HCT116 (cell line): ENCODE measurements around the gene SPIN1. TPM values are rescaled to one million over a fixed set of nuclear protein-coding genes. Genes with fewer than 3 reads are reported as not detected.

Experiments used
- ATAC-seq: fragments of 200-7000 bp; cut with Tn5 transposase; 2 replicates; pipeline ENCODE4 v1.9.1; 2020; ENCODE audit warnings: mild to moderate bottlenecking, moderate library complexity
- BruUV-seq: library from RNA; stranded (reverse); fragments of 400-500 nt; replicated peaks from 2 replicates; lab custom pipeline; 2021; lab: Mats Ljungman, UMichigan
- CTCF ChIA-PET: fragments of 300-600 bp; sonication (Branson Sonifier 250); formaldehyde crosslinking; loops from one replicate; lab custom pipeline; 2021; ENCODE audit warnings: antibody characterized with exemption; lab: Charles Lee
- POLR2A ChIA-PET: fragments of 300-600, 350-600 bp; sonication (Branson Sonifier 250); formaldehyde crosslinking; loops from one replicate; lab custom pipeline; 2021; ENCODE audit warnings: antibody characterized with exemption; lab: Charles Lee
- RAD21 ChIA-PET, 2 experiments: fragments of 300-600 bp; sonication (Branson Sonifier 250); formaldehyde crosslinking; loops; one replicate each; lab custom pipeline; 2023; ENCODE audit warnings: low total read pairs in 2 of 2; ENCODE audit not compliant: uncharacterized antibody in 2 of 2, unreplicated experiment in 2 of 2, low non-redundant PET in 1 of 2; lab: Charles Lee
- DNase-seq: peaks from one replicate; pipeline ENCODE4 v3.0.0-alpha.2; 2010; ENCODE audit warnings: low read depth, low spot score
- H2AFZ ChIP-seq: fragments of 200-600 bp; shearing (Covaris generic), sonication (generic); 2 replicates; pipeline ENCODE4 v1.6.1; 2017; ENCODE audit warnings: low read depth, mixed run types, mixed read lengths, antibody characterized with exemption, low read length; ENCODE audit not compliant: poor library complexity, severe bottlenecking
- H3K27ac ChIP-seq: 2 replicates; pipeline ENCODE4 v1.5.1; 2012; ENCODE audit warnings: low read depth, low read length
- H3K27me3 ChIP-seq: fragments of 200-600 bp; sonication (generic); 2 replicates; pipeline ENCODE4 v1.6.1; 2016; ENCODE audit warnings: mixed run types, low read length, mixed read lengths; ENCODE audit not compliant: insufficient read depth
- H3K36me3 ChIP-seq, 2 experiments: fragments of 200-500 bp in 1 of 2; fragments of 200-600 bp in 1 of 2; sonication (Bioruptor generic) in 1 of 2; sonication (generic) in 1 of 2; 2 replicates each; pipeline versions ENCODE4 v1.5.1 to v1.6.1; 2014 to 2016; ENCODE audit warnings: low read length in 2 of 2, inconsistent platforms in 1 of 2, mixed read lengths in 1 of 2, mixed run types in 1 of 2; ENCODE audit not compliant: insufficient read depth in 2 of 2, control insufficient read depth in 1 of 2
- H3K4me1 ChIP-seq, 2 experiments: fragments of 200-600 bp in 1 of 2; sonication (generic) in 1 of 2; 2 replicates each; pipeline versions ENCODE4 v1.5.1 to v1.6.1; 2012 to 2017; ENCODE audit warnings: low read length in 2 of 2, inconsistent platforms in 1 of 2, mild to moderate bottlenecking in 1 of 2, mixed read lengths in 1 of 2, mixed run types in 1 of 2, moderate library complexity in 1 of 2; ENCODE audit not compliant: insufficient read depth in 2 of 2, control insufficient read depth in 1 of 2
- H3K4me2 ChIP-seq: fragments of 200-600 bp; sonication (generic); 2 replicates; pipeline ENCODE4 v1.6.1; 2017; ENCODE audit warnings: mixed run types, low read length, mixed read lengths
- H3K4me3 ChIP-seq, 2 experiments: fragments of 200-600 bp in 1 of 2; sonication (generic) in 1 of 2; replicated peaks in 1 of 2; 2 replicates each; pipeline ENCODE4 v1.5.1; 2011 to 2016; ENCODE audit warnings: low read length in 2 of 2, control low read depth in 1 of 2, low read depth in 1 of 2, mild to moderate bottlenecking in 1 of 2, mixed read lengths in 1 of 2, mixed run types in 1 of 2
- H3K79me2 ChIP-seq: fragments of 200-600 bp; sonication (generic); 2 replicates; pipeline ENCODE4 v1.6.1; 2017; ENCODE audit warnings: mild to moderate bottlenecking, mixed run types, low read length, moderate library complexity, mixed read lengths; ENCODE audit not compliant: insufficient read depth
- H3K9ac ChIP-seq: fragments of 200-600 bp; sonication (generic); 2 replicates; pipeline ENCODE4 v1.6.1; 2016; ENCODE audit warnings: low read length, mixed read lengths
- H3K9me2 ChIP-seq: fragments of 200-600 bp; sonication (generic), shearing (Covaris generic); 2 replicates; pipeline ENCODE4 v1.6.1; 2017; ENCODE audit warnings: mixed run types, mild to moderate bottlenecking, moderate library complexity; ENCODE audit not compliant: insufficient read depth
- H3K9me3 ChIP-seq, 2 experiments: fragments of 200-500 bp in 1 of 2; fragments of 200-600 bp in 1 of 2; sonication (Bioruptor generic) in 1 of 2; sonication (generic) in 1 of 2; 2 replicates each; pipeline ENCODE4 v1.6.1; 2014 to 2017; ENCODE audit warnings: low read length in 2 of 2, mixed read lengths in 2 of 2, inconsistent platforms in 1 of 2, low read depth in 1 of 2, mild to moderate bottlenecking in 1 of 2, mixed run types in 1 of 2, moderate library complexity in 1 of 2; ENCODE audit not compliant: control insufficient read depth in 1 of 2, insufficient read depth in 1 of 2
- H4K20me1 ChIP-seq: fragments of 200-600 bp; sonication (generic), shearing (Covaris generic); 2 replicates; pipeline ENCODE4 v1.6.1; 2017; ENCODE audit warnings: mixed run types, mild to moderate bottlenecking, moderate library complexity; ENCODE audit not compliant: insufficient read depth
- CEBPB ChIP-seq: IDR thresholded peaks from 2 replicates; pipeline ENCODE4 v1.6.1; 2012; ENCODE audit warnings: low read depth
- ELF1 ChIP-seq: IDR thresholded peaks from 2 replicates; pipeline ENCODE4 v1.6.1; 2012; ENCODE audit warnings: low read depth, borderline replicate concordance
- EZH2 ChIP-seq: fragments of 200-600 bp; sonication (generic); IDR thresholded peaks from 2 replicates; pipeline ENCODE4 v1.6.1; 2017; ENCODE audit warnings: antibody characterized with exemption, mixed run types
- JUND ChIP-seq: IDR thresholded peaks from 2 replicates; pipeline ENCODE4 v1.6.1; 2012
- MAX ChIP-seq: IDR thresholded peaks from 2 replicates; pipeline ENCODE4 v1.6.1; 2012
- POLR2A ChIP-seq: IDR thresholded peaks from 2 replicates; pipeline ENCODE4 v1.7.0; 2011; ENCODE audit warnings: borderline replicate concordance; ENCODE audit not compliant: insufficient read depth, insufficient read length; ENCODE audit errors: extremely low read depth
- POLR2AphosphoS5 ChIP-seq: IDR thresholded peaks from 2 replicates; pipeline ENCODE4 v1.6.1; 2011; ENCODE audit warnings: mild to moderate bottlenecking, low read depth, low read length, moderate library complexity
- RAD21 ChIP-seq: IDR thresholded peaks from 2 replicates; pipeline ENCODE4 v1.6.1; 2012; ENCODE audit warnings: low read depth, mild to moderate bottlenecking
- REST ChIP-seq: IDR thresholded peaks from 2 replicates; pipeline ENCODE4 v1.6.1; 2012; ENCODE audit warnings: low read depth
- SIN3A ChIP-seq: IDR thresholded peaks from 2 replicates; pipeline ENCODE4 v1.6.1; 2012; ENCODE audit warnings: low read depth
- SP1 ChIP-seq: IDR thresholded peaks from 2 replicates; pipeline ENCODE4 v1.6.1; 2012; ENCODE audit warnings: low read depth
- SRF ChIP-seq: IDR thresholded peaks from 2 replicates; pipeline ENCODE4 v1.6.1; 2012; ENCODE audit warnings: low read depth
- TCF7L2 ChIP-seq: IDR thresholded peaks from 2 replicates; pipeline ENCODE4 v1.7.0; 2011; ENCODE audit warnings: borderline replicate concordance, inconsistent platforms; ENCODE audit not compliant: insufficient read depth, insufficient read length; ENCODE audit errors: extremely low read depth
- YY1 ChIP-seq: IDR thresholded peaks from 2 replicates; pipeline ENCODE4 v1.6.1; 2011; ENCODE audit warnings: low read length, low read depth, moderate library complexity, mild to moderate bottlenecking; ENCODE audit not compliant: insufficient replicate concordance; ENCODE audit errors: extremely low read depth
- ZFX ChIP-seq: fragments of 450-650 bp; IDR thresholded peaks from 2 replicates; pipeline ENCODE4 v1.6.1; 2017
- ZNF274 ChIP-seq: fragments of 200-500 bp; sonication (Bioruptor generic); IDR thresholded peaks from 2 replicates; pipeline ENCODE4 v1.6.1; 2014; ENCODE audit warnings: mild to moderate bottlenecking, low read depth, low read length, inconsistent platforms
- intact Hi-C: fragments of 100-400 bp; cut with micrococcal nuclease; formaldehyde crosslinking; loops from 2 replicates; pipeline ENCODE4 v1.10.0; 2022
- total RNA-seq: library from RNA; stranded (reverse); gene quantifications from one replicate; pipeline ENCODE4 v1.2.1, GENCODE V29; 2021; ENCODE audit not compliant: unreplicated experiment
- TF ChIP-seq, protein P1 (sequence below): IDR thresholded peaks from 2 replicates; pipeline ENCODE4 v1.6.1; 2012

The SPIN1 gene
- total RNA-seq, 1 experiment from 2014 or later = 74.0 TPM

DNA sequence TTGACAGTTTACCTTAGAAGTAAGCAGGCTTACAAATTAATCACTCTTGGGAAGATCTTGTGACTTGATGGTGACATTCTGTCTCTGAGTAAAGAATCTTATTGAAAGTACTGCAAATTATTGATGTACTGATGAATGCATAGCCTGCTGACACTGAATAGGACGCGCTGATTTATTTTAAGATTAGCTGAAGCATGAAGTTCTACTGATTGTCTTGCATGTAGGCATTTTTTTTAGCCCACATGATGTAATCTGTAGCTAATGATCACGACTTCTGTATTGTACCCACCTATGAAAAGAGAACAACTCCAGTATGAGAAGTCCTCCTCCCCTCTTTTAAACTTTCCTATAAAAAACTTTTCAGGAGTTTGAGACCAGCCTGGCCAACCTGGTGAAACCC lies 28.3 kb upstream of the SPIN1 start:
- no peak overlapping the region for H3K4me2 ChIP-seq
- ATAC-seq (no peak), DNase-seq (no peak)
- no peak overlapping the region for H3K27ac ChIP-seq
- H3K9me2 ChIP-seq = no peaks in the 10 kb centered on the region
- intact Hi-C loops = no loop called here
- H3K36me3 ChIP-seq = no peaks in the 10 kb centered on the region
- no peaks in the 10 kb centered on the region for H3K79me2 ChIP-seq
- TF ChIP-seq JUND (no peak), REST (no peak), ZNF274 (no peak), ZFX (no peak), SP1 (no peak), ELF1 (no peak), EZH2 (no peak), POLR2A (no peak), CEBPB (no peak), POLR2AphosphoS5 (no peak), SIN3A (no peak), RAD21 (no peak), MAX (no peak), TCF7L2 (no peak), SRF (no peak), YY1 (no peak)
- TF ChIP-seq, protein P1, sequence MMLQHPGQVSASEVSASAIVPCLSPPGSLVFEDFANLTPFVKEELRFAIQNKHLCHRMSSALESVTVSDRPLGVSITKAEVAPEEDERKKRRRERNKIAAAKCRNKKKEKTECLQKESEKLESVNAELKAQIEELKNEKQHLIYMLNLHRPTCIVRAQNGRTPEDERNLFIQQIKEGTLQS = no peak
- ChIA-PET RAD21 (no interaction called here), CTCF (no interaction called here), POLR2A (no interaction called here)
- H3K9me3 ChIP-seq = no peaks in the 10 kb centered on the region
- H3K9ac ChIP-seq = no peak overlapping the region
- peaks cover 4 to 15% of the 10 kb centered on the region in 2 experiments for H3K4me1 ChIP-seq
- H3K4me3 ChIP-seq = no peak overlapping the region
- H2AFZ ChIP-seq = no peak overlapping the region
- no peaks in the 10 kb centered on the region for H4K20me1 ChIP-seq
- no TSS peak for BruUV-seq
- H3K27me3 ChIP-seq = no peaks in the 10 kb centered on the region
